Measurements from ENCODE around the gene CDC6.

The CDC6 gene

GRCh38 chr17:40313668-40314583, 26.2 kb downstream of the CDC6 start:
- TF ChIP-seq CTCF (IDR thresholded peaks at IDR 0.05; ENCODE audit: low read depth, low read length), result no peak
- in situ Hi-C loops (cut with HindIII; ENCODE audit: low sequenced_read_pairs), result no loop called here

GRCh38 chr17:40314584-40314956, 26.9 kb downstream of the CDC6 start:
- no peak for TF ChIP-seq CTCF (IDR thresholded peaks at IDR 0.05; ENCODE audit: low read depth, low read length)
- peak; percentile 88 for DNase-seq (ENCODE audit: low read depth, low spot score)
- in situ Hi-C loops (cut with HindIII; ENCODE audit: low sequenced_read_pairs), result no loop called here
- no peak overlapping the region for H3K4me3 ChIP-seq (ENCODE audit: low read depth, low read length)

More at GRCh38 chr17:40313668-40314583, 26.2 kb downstream of the CDC6 start:
- H3K4me3 ChIP-seq (ENCODE audit: low read depth, low read length), result no peak overlapping the region
- DNase-seq (ENCODE audit: low read depth, low spot score), result no peak

GRCh38 chr17:40315206-40315605, 27.5 kb downstream of the CDC6 start:
- H3K4me3 ChIP-seq (ENCODE audit: low read depth, low read length), result no peak overlapping the region
- in situ Hi-C loops (cut with HindIII; ENCODE audit: low sequenced_read_pairs), result no loop called here
- TF ChIP-seq CTCF (IDR thresholded peaks at IDR 0.05; ENCODE audit: low read depth, low read length), result no peak
- DNase-seq (ENCODE audit: low read depth, low spot score), result no peak

- no peak overlapping the region for H3K4me3 ChIP-seq (ENCODE audit: low read depth, low read length)
- TF ChIP-seq CTCF (IDR thresholded peaks at IDR 0.05; ENCODE audit: low read depth, low read length), result no peak
- in situ Hi-C loops (cut with HindIII; ENCODE audit: low sequenced_read_pairs), result no loop called here
- DNase-seq (ENCODE audit: low read depth, low spot score), result no peak
Measured at GRCh38 chr17:40315678-40316570, 28.2 kb downstream of the CDC6 start.

- TF ChIP-seq CTCF (IDR thresholded peaks at IDR 0.05; ENCODE audit: low read depth, low read length), result no peak
- in situ Hi-C loops (cut with HindIII; ENCODE audit: low sequenced_read_pairs), result no loop called here
- DNase-seq (ENCODE audit: low read depth, low spot score), result peak; percentile 81
- H3K4me3 ChIP-seq (ENCODE audit: low read depth, low read length), result no peak overlapping the region
Measured at GRCh38 chr17:40316571-40317344, 29.1 kb downstream of the CDC6 start.

GRCh38 chr17:40317345-40317873, 29.7 kb downstream of the CDC6 start:
- TF ChIP-seq CTCF (IDR thresholded peaks at IDR 0.05; ENCODE audit: low read depth, low read length), result peak; percentile 71
- in situ Hi-C loops (cut with HindIII; ENCODE audit: low sequenced_read_pairs), result no loop called here
- peak overlapping the region; percentile 75 for H3K4me3 ChIP-seq (ENCODE audit: low read depth, low read length)
- peak; percentile 76 for DNase-seq (ENCODE audit: low read depth, low spot score)
